OCI-LY3 (cell line): ENCODE measurements around the gene ADARB1.

Source experiments
- CTCF ChIP-seq: fragments of 200-600, 300-600 bp; sonication (generic); IDR thresholded peaks from 2 replicates; pipeline ENCODE4 v1.5.1; 2014; ENCODE audit warnings: antibody characterized with exemption, low read length, low read depth
- EZH2phosphoT487 ChIP-seq: fragments of 200-600 bp; shearing (Covaris generic); IDR thresholded peaks from 2 replicates; pipeline ENCODE4 v1.6.1; 2018; ENCODE audit warnings: antibody characterized with exemption, mixed run types, low read depth

GRCh38 chr21:45027241-45028196 is 46.9 kb upstream of the ADARB1 start:
- TF ChIP-seq CTCF, result no peak
- TF ChIP-seq EZH2phosphoT487, result no peak
